NCI-H2081 treated with DMSO at 0.1 percent for 48 hours (cell line): ENCODE results near the gene CCAR1.
A peak's percentile ranks its signal among the peaks of the same experiment; 100 is the strongest.
"Not testable (repeated sequence)": the region's sequence is repeated elsewhere in the genome, so short reads cannot be mapped to it uniquely, and the experiment has no call there.

Experiments used
- DNase-seq: peaks from one replicate; lab custom pipeline; 2025; lab: John Stamatoyannopoulos, UW

The CCAR1 gene

GRCh38 chr10:68720793-68721672 is at the start of gene CCAR1:
CCAR1 (plus strand) TSS chr10:68721239; CDS start chr10:68722505, 1,266 bp downstream.
- peak; percentile 91 for DNase-seq

GRCh38 chr10:68684413-68684812 is 36.6 kb upstream of the CCAR1 start:
- no peak for DNase-seq

DNA sequence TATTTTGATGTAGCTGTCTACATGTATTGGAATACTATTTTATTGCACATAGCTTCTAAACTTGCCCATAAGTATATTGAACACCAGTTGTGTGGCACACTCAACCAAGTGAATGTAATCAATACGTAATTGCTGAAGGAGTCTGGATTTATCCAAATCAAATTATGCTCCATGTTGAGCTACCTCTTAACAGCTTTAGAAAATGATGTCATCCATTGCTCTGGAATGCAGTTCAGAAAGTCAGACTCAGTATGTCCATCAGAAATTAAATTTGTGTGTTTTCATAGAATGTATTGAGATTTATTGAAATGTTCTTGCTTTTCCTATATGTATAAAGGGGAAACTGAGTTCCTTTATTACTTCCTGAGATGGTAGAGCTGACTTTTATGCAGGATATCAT is 25.0 kb upstream of the CCAR1 start:
- no peak for DNase-seq

DNA sequence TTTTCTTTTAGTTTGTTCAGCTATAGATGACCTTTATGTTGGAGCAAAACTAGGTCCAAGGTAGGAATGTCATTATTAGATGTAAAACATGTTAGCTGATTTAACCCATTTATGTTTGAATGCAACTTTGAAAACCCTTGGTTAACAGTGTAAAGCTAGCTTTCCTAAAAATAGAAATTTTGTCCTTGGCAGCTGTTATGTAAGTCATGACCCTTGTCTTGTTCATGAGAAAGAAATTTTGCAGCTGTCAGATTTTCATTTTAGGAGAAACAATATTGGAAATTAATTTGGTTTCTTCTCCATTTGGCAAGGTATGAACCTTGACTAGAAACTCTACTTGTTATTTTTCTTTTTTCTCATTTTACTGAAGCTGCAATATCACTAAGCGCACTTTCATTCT is 23.9 kb upstream of the CCAR1 start:
- DNase-seq = no peak

GRCh38 chr10:68700197-68700596 is 20.8 kb upstream of the CCAR1 start:
- DNase-seq = no peak

DNA sequence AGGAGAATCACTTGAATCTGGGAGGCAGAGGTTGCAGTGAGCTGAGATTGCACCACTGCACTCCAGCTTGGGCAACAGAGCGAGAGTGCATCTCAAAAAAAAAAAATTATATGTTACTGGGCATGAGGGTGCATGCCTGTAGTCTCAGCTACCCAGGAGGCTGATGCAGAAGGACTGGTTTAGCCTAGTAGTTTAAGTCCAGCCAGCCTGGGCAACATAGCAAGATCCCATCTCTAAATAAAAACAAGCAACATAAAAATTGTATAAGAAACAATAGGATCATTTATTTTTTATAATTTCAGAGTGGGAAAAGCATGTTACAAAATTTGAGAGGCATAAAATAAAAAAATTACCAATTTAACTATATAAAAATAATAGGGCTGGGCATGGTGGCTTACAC is 15.5 kb upstream of the CCAR1 start:
- DNase-seq = no peak

DNA sequence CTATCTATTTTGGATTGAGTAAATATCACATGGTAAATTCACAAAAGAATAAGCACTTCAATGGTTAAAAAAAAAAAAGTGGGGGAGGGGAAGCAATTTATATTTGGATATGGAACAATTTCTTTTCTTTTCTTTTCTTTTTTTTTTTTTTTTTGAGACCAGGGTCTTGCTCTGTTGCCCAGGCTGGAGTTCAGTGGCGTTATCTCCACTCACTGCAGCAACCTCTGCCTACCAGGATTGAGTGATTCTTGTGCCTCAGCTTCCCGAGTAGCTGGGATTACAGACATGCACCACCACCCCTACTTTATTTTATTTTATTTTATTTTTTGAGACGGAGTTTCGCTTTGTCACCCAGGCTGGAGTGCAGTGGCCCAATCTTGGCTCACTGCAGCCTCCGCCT is 12.1 kb upstream of the CCAR1 start:
- DNase-seq = not testable (repeated sequence)

DNA sequence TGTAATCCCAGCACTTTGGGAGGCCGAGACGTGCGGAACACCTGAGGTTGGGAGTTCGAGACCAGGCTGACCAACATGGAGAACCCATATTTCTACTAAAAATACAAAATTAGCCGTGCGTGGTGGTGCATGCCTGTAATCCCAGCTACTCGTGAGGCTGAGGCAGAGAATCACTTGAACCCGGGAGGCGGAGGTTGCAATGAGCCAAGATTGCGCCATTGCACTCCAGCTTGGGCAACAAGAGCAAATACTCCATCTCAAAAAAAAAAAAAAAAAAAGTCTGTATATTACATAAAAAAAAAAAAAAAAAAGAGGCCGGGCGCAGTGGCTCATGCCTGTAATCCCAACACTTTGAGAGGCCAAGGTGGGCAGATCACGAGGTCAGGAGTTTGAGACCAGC is 8.0 kb upstream of the CCAR1 start:
- not testable (repeated sequence) for DNase-seq

DNA sequence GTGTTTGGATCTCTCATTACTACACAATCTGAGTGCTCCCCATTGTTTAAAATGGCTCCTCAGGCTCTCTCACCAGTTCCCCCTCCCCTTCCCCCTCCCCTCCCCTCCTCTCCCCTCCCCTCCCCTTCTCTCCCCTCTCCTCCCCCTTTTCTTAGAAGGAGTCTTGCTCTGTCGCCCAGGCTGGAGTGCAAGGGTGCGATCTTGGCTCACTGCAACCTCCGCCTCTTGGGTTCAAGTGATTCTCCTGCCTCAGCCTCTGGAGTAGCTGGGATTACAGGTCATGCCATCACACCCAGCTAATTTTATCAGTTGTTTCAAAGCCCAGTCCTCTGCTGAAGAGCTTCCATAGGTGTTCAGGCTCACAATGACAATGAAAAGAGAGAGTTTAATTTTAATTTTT is 3.6 kb upstream of the CCAR1 start:
- no peak for DNase-seq

DNA sequence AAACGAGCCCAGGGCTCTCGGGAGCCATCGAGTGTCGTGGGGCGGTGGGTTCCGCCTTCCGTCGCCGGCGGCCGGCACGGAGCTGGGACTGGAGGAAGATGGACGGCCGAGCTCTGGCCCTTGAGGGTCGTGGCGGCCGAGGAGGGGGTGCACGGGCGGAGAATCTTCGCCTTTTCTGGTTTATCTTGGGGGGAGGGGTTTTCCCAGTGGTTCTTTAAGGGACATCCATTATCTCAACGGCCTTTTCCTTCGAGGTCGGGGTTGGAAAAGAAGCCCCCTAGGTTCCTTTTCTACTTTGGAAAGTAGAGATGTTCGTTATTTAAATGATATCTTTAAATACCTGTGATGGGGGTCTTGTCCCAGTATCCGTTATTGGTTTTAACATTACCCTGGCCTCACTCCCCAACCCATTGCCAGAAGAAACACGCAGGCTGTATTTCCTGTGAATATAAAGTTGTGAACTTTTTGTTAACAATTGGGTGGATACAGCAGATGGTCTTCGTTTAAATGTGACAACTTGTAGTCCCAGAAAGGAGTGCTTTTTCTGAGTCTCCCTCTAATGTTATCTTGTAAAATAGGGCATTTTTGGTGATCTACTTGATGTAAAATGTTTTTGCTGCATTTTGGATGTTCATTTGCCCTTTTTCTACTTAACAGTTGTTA is 765 bp downstream of the CCAR1 start:
- no peak for DNase-seq

DNA sequence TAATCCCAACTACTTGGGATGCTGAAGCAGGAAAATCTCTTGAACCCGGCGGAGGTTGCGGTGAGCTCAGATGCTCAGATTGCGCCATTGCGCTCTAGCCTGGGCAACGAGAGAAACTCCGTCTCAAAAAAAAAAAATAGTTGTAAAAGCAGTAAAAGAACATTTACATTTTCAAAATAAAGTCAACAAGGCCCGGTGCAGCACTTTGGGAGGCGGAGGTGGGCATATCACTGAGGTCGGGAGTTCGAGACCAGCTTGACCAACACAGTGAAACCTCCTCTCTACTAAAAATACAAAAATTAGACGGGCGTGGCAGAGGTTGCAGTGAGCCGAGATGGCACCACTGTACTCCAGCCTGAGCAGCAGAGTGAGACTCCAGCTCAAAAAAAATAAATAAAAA is 4.0 kb downstream of the CCAR1 start:
- no peak for DNase-seq

- no peak for DNase-seq
These were observed 6.1 kb downstream of the CCAR1 start for GRCh38 chr10:68727146-68727545.

DNA sequence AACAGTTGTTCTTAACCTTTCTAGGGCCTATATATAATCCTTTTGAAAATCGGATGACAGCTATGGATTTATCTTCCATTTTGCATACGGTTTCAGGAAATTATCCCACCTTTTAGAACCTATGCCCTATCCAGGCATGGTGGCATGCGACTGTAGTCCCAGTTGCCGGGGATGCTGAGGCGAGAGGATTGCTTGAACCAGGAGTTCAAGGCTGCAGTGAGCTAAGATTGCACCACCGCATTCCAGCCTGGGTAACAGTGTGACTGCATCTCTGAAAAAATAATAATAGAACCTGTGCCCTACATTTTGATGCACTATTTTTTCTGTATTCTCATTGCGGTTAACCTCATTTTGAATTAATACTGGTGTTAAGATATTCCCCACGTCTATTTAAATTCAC is 11.6 kb downstream of the CCAR1 start:
- DNase-seq = no peak

GRCh38 chr10:68734349-68734748 is 13.3 kb downstream of the CCAR1 start:
- DNase-seq = no peak

- DNase-seq = no peak
These were observed 14.1 kb downstream of the CCAR1 start for GRCh38 chr10:68735119-68735518.

DNA sequence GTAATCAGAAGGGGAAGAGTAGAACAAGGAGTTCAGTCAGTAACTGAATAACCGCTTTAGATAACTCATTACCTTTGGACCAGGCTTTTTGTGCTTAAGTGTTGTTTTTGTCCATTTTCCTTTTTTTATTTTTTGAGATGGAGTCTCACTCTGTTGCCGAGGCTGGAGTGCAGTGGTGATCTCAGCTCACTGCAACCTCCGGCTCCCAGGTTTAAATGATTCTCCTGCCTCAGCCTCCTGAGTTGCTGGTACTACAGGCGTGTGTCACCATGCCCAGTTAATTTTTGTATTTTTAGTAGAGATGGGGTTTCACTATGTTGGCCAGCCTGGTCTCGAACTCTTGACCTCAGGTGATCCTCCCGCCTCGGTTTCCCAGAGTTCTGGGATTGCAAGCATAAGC is 14.7 kb downstream of the CCAR1 start:
- not testable (repeated sequence) for DNase-seq

- not testable (repeated sequence) for DNase-seq
These were observed 19.6 kb downstream of the CCAR1 start for GRCh38 chr10:68740676-68741075.

GRCh38 chr10:68742397-68742796 is 21.4 kb downstream of the CCAR1 start:
- DNase-seq = no peak

DNA sequence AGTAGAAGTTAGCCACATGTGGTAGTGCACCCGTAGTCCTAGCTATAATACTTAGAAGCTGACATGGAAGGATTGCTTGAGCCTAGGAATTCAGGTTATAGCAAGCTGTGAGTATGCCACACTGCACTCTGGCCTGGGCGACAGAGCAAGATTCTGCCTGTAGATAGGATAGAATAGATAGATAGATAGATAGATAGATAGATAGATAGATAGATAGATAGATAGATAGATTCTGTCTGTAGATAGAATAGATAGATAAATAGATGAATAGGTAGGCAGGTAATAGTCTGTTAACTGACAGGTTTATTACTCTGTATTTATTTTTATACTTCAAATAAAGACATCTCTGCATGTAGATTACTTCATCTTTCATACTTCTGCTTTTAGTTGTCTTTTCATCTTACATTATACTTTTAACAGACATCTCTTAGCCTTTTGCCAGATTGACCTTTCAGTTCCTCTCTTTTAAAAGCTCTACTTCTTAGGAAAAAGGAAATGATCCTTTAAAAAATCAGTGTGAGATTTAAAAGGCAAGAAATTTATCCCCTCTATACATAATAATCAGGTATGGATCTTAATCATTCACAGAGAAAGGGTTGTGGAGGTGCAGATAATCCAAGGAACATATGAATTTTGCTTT is 31.8 kb downstream of the CCAR1 start:
- DNase-seq = no peak

GRCh38 chr10:68756246-68756645 is 35.2 kb downstream of the CCAR1 start:
- DNase-seq = no peak

- DNase-seq = no peak
These were observed 35.7 kb downstream of the CCAR1 start for GRCh38 chr10:68756766-68757165.

DNA sequence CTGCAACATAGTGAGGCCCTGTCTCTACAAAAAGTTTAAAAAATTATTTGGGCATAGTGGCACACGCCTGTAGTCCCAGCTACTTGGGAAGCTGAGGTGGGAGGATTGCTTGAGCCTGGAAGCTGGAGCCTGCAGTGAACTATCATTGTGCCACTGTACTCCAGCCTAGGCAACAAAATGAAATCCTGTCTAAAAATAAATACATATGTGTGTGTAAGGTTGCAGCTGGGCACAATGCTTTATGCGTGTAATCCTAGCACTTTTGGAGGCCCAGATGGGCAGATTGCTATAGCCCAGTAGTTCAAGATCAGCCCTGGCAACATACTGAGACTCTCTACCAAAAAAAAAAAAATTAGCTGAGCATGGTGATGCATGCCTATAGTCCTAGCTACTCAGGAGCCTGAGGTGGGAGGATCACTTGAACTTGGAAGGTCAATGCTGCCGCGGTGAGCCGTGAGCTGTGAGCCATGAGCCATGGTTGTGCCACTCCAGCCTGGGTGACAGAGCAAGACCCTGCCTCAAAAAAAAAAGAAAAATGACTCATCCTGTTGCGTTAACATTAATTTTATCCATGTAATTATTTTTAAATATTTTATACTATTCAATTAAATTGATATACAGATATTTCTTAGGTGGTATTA is 38.3 kb downstream of the CCAR1 start:
- DNase-seq = no peak
